ENCODE results near the gene ZNF483.

DNA sequence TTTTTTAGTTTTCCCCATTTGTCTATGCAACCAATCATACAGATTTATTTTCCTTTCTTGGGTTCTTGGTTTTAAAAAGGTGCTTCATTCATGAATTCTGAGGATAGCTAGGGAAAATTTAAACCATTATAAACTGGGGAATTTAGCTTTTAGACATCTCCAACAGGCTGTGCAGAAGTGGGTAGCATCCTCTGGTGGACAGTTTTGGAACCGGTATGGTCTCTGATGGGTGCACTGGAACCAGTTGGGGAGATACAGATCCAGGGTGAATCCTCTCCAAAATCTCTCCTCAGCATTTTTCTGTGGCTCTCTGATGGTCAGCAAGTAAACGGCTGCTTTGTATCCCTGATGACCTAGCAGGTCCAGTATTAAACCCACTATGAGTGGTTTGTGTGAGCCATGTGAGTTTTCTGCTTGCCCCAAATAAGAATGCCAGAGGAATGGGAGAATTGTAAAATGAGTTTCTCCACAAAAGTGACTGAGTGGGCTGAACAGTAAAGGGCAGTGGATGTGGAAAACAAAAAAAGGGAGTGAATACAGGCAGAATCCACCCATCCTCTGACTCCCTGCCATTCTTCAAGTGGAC, 97.0 kb downstream of the ZNF483 start:
- TF ChIP-seq MXI1 (IDR thresholded peaks at IDR 0.05; ENCODE audit: low read depth, low read length) (no peak), EP300 (IDR thresholded peaks at IDR 0.05; ENCODE audit: borderline replicate concordance in 1 of 2, low read depth in 1 of 2, low read length in 1 of 2) (no peak), SIN3A (IDR thresholded peaks at IDR 0.05; ENCODE audit: borderline replicate concordance, low read depth, low read length) (no peak), CTCF (IDR thresholded peaks at IDR 0.05) (peak; percentile 81), MEF2A (IDR thresholded peaks at IDR 0.05; ENCODE audit: borderline replicate concordance, low read depth) (no peak), RAD21 (IDR thresholded peaks at IDR 0.05; ENCODE audit: low read length) (peak; percentile 77), YY1 (IDR thresholded peaks at IDR 0.05; ENCODE audit: low read depth) (no peak), FOXM1 (IDR thresholded peaks at IDR 0.05; ENCODE audit: low read depth) (no peak), EZH2phosphoT487 (IDR thresholded peaks at IDR 0.05; ENCODE audit: borderline replicate concordance, low read depth) (no peak), POLR2AphosphoS5 (IDR thresholded peaks at IDR 0.05; ENCODE audit: low read depth, low read length) (no peak)
- TF ChIP-seq, protein P1, sequence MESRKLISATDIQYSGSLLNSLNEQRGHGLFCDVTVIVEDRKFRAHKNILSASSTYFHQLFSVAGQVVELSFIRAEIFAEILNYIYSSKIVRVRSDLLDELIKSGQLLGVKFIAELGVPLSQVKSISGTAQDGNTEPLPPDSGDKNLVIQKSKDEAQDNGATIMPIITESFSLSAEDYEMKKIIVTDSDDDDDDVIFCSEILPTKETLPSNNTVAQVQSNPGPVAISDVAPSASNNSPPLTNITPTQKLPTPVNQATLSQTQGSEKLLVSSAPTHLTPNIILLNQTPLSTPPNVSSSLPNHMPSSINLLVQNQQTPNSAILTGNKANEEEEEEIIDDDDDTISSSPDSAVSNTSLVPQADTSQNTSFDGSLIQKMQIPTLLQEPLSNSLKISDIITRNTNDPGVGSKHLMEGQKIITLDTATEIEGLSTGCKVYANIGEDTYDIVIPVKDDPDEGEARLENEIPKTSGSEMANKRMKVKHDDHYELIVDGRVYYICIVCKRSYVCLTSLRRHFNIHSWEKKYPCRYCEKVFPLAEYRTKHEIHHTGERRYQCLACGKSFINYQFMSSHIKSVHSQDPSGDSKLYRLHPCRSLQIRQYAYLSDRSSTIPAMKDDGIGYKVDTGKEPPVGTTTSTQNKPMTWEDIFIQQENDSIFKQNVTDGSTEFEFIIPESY (IDR thresholded peaks at IDR 0.05; ENCODE audit: borderline replicate concordance, low read depth) = no peak
- TF ChIP-seq, protein P2, sequence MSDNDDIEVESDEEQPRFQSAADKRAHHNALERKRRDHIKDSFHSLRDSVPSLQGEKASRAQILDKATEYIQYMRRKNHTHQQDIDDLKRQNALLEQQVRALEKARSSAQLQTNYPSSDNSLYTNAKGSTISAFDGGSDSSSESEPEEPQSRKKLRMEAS (IDR thresholded peaks at IDR 0.05; ENCODE audit: low read depth) = no peak
